ENCODE measurements around the gene SMC2.

Gene SMC2

GRCh38 chr9:104082168-104082567 lies 11.9 kb upstream of the SMC2 start:
- Histone ChIP-seq H3K27ac (no peak overlapping the region), H3K4me3 (no peak overlapping the region), H3K9me3 (no peaks in the 10 kb centered on the region), H3K36me3 (no peaks in the 10 kb centered on the region), H3K27me3 (no peaks in the 10 kb centered on the region), H3K4me1 (no peaks in the 10 kb centered on the region)
- no peak for TF ChIP-seq CTCF (IDR thresholded peaks at IDR 0.05)
- intact Hi-C loops (cut with DNase I; ENCODE audit: low total_unique reads) = no loop called here
- DNase-seq = no peak

- Histone ChIP-seq H3K9me3 (no peaks in the 10 kb centered on the region), H3K27me3 (no peaks in the 10 kb centered on the region), H3K4me3 (no peak overlapping the region), H3K27ac (no peak overlapping the region), H3K36me3 (no peaks in the 10 kb centered on the region), H3K4me1 (no peaks in the 10 kb centered on the region)
- intact Hi-C loops (cut with DNase I; ENCODE audit: low total_unique reads) = no loop called here
- DNase-seq = no peak
- no peak for TF ChIP-seq CTCF (IDR thresholded peaks at IDR 0.05)
These were observed 8.6 kb upstream of the SMC2 start for GRCh38 chr9:104085525-104085924.

DNA sequence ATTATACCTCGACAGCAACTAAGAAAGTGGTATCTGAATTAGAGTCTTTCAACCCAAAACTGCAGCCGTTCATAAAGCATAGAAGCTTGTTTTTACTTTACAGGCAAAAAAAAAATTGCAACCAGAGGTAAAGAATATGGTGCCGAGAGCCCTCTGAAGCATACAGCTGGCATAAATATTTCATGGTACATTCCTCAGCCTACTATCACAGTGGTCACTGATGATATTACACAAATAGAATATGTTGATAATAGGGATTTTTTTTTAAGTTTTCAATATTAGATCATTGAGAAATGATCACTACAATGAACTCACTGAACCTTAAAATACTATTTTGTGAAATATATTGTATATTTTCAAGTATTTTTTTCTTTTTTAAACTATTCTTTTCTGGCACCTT lies 6.2 kb upstream of the SMC2 start:
- TF ChIP-seq CTCF (IDR thresholded peaks at IDR 0.05) = no peak
- Histone ChIP-seq H3K36me3 (no peaks in the 10 kb centered on the region), H3K4me3 (no peak overlapping the region), H3K4me1 (peaks cover 0 to 17% (median 6%) of the 10 kb centered on the region in 4 donors), H3K9me3 (no peaks in the 10 kb centered on the region), H3K27me3 (no peaks in the 10 kb centered on the region), H3K27ac (no peak overlapping the region)
- no peak for DNase-seq
- intact Hi-C loops (cut with DNase I; ENCODE audit: low total_unique reads) = no loop called here

DNA sequence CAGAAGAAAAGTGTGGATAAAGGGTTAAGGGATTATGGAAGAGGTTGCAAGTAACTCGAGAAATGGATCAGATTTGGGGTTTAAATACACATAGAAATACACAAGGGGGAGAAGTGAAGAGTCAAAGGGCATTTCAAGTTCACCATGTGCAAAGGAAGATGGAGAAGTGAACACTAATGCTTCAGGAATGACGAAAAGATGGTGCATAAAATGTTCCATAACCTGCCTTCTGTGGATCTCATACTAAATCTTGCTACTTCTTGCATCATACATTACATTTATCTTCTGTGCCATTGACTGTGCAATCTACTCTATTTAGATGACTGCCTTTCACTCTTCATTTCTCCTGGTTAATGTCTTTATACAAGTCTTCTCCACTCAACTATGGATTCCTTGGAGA lies 5.7 kb upstream of the SMC2 start:
- H3K9me3 ChIP-seq = no peaks in the 10 kb centered on the region
- TF ChIP-seq CTCF (IDR thresholded peaks at IDR 0.05) = no peak
- no peak overlapping the region for H3K27ac ChIP-seq
- H3K27me3 ChIP-seq = no peaks in the 10 kb centered on the region
- intact Hi-C loops (cut with DNase I; ENCODE audit: low total_unique reads) = no loop called here
- no peaks in the 10 kb centered on the region for H3K36me3 ChIP-seq
- no peak overlapping the region for H3K4me3 ChIP-seq
- no peak for DNase-seq
- peaks cover 0 to 21% (median 9%) of the 10 kb centered on the region in 4 donors for H3K4me1 ChIP-seq

- DNase-seq = no peak
- Histone ChIP-seq H3K4me1 (peaks cover 0 to 27% (median 15%) of the 10 kb centered on the region in 4 donors), H3K4me3 (no peak overlapping the region), H3K36me3 (no peaks in the 10 kb centered on the region), H3K27me3 (no peaks in the 10 kb centered on the region), H3K9me3 (no peaks in the 10 kb centered on the region), H3K27ac (no peak overlapping the region)
- intact Hi-C loops (cut with DNase I; ENCODE audit: low total_unique reads) = loop anchor here (10.0 kb wide), 1 partner anchor 654 kb away; the partner anchor contains the start of gene NIPSNAP3A
- no peak for TF ChIP-seq CTCF (IDR thresholded peaks at IDR 0.05)
These were observed 3.5 kb upstream of the SMC2 start for GRCh38 chr9:104090578-104090977.

- Histone ChIP-seq H3K27me3 (no peaks in the 10 kb centered on the region), H3K9me3 (no peaks in the 10 kb centered on the region), H3K36me3 (no peaks in the 10 kb centered on the region), H3K4me1 (peaks cover 0 to 27% (median 15%) of the 10 kb centered on the region in 4 donors), H3K27ac (peak overlapping the region; percentile 91 to 92), H3K4me3 (no peak overlapping the region)
- intact Hi-C loops (cut with DNase I; ENCODE audit: low total_unique reads) = loop anchor here (10.0 kb wide), 1 partner anchor 654 kb away; the partner anchor contains the start of gene NIPSNAP3A
- DNase-seq = no peak
- no peak for TF ChIP-seq CTCF (IDR thresholded peaks at IDR 0.05)
These were observed 3.0 kb upstream of the SMC2 start for GRCh38 chr9:104091116-104091515.

Measured in tibial artery (tissue), 4 donors.